ENCODE results near the gene RNF130.

The RNF130 gene

DNA sequence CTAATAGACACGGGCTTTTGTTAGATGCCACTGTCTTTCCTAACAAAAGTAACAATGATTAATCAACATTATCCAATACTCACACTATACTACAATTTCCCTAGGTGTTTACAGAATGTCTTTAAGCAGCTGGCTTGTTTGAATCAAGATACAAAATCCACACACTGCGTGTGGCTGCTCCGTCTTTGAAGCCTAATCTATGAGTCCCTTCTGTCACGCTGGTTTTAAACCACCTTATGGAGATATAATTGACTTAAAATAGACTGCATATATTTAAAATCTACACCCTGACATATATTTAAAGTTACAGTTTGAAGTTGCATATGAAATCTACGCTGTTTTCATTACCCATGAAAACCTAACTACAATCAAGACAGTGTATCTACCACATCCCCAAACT, 89.9 kb downstream of the RNF130 start:
- no peak for TF ChIP-seq CREB1 (IDR thresholded peaks at IDR 0.05; ENCODE audit: low read depth)
- TF ChIP-seq EGR1 (IDR thresholded peaks at IDR 0.05), result no peak

DNA sequence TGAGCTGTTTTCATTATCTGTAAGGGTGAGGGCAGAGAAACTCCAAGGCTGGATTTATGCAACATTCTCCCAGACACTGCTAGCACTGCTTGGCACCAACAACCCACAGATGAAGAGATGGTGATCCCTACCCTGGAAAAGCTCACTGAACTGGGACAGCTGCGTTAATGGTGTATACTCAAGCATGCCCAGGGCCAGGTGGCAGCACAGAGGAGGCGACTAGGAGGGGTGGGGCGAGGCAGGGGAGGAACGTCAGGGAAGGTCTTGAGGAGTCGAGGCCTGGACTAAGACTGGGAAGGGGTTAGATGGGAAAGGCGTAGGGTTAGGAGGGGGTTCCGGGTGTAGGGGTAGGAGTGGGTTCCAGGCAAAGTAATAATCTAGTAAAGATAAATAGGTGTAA, 90.8 kb downstream of the RNF130 start:
- TF ChIP-seq EP300 (IDR thresholded peaks at IDR 0.05; ENCODE audit: borderline replicate concordance), result no peak
- no peak for TF ChIP-seq CREB1 (IDR thresholded peaks at IDR 0.05; ENCODE audit: low read depth)
- no peak for TF ChIP-seq NFIC (IDR thresholded peaks at IDR 0.05)
- no peak for TF ChIP-seq YY1 (IDR thresholded peaks at IDR 0.05; ENCODE audit: low read depth)
- TF ChIP-seq RAD21 (IDR thresholded peaks at IDR 0.05; ENCODE audit: low read depth), result no peak

DNA sequence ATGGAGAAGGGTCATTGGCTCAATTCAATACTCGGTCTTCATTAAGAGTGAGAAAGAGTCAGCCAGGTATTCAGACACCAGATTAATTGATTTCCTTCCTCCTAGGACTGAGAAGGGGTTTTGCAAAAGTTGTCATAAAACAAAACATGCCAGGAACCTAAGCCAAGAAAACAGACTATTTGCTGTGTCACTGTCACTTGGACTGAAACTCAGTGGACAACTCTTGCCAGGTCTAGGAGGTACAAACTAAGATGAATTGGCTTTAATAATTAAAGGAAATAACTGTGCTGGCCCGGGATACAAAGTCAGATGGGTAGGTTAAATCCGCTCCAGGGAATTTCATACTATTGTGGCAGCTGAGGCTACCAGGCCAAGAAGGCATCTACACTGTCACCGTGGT, 92.8 kb downstream of the RNF130 start:
- TF ChIP-seq, protein P1, sequence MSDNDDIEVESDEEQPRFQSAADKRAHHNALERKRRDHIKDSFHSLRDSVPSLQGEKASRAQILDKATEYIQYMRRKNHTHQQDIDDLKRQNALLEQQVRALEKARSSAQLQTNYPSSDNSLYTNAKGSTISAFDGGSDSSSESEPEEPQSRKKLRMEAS (IDR thresholded peaks at IDR 0.05), result no peak
- TF ChIP-seq, protein P2, sequence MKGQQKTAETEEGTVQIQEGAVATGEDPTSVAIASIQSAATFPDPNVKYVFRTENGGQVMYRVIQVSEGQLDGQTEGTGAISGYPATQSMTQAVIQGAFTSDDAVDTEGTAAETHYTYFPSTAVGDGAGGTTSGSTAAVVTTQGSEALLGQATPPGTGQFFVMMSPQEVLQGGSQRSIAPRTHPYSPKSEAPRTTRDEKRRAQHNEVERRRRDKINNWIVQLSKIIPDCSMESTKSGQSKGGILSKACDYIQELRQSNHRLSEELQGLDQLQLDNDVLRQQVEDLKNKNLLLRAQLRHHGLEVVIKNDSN (IDR thresholded peaks at IDR 0.05), result no peak
- TF ChIP-seq CEBPB (IDR thresholded peaks at IDR 0.05) (no peak), ZBTB7A (IDR thresholded peaks at IDR 0.05; ENCODE audit: low read depth) (no peak), EP300 (IDR thresholded peaks at IDR 0.05; ENCODE audit: borderline replicate concordance) (no peak), CREB1 (IDR thresholded peaks at IDR 0.05; ENCODE audit: low read depth) (no peak), YY1 (IDR thresholded peaks at IDR 0.05; ENCODE audit: low read depth) (no peak), RAD21 (IDR thresholded peaks at IDR 0.05; ENCODE audit: low read depth) (no peak), FOXM1 (IDR thresholded peaks at IDR 0.05; ENCODE audit: borderline replicate concordance, low read depth) (no peak), TCF12 (IDR thresholded peaks at IDR 0.05; ENCODE audit: low read depth) (no peak), EGR1 (IDR thresholded peaks at IDR 0.05) (no peak), NFIC (IDR thresholded peaks at IDR 0.05) (no peak), TAF1 (IDR thresholded peaks at IDR 0.05; ENCODE audit: low read depth) (no peak), TEAD4 (IDR thresholded peaks at IDR 0.05) (no peak)
- TF ChIP-seq, protein P3, sequence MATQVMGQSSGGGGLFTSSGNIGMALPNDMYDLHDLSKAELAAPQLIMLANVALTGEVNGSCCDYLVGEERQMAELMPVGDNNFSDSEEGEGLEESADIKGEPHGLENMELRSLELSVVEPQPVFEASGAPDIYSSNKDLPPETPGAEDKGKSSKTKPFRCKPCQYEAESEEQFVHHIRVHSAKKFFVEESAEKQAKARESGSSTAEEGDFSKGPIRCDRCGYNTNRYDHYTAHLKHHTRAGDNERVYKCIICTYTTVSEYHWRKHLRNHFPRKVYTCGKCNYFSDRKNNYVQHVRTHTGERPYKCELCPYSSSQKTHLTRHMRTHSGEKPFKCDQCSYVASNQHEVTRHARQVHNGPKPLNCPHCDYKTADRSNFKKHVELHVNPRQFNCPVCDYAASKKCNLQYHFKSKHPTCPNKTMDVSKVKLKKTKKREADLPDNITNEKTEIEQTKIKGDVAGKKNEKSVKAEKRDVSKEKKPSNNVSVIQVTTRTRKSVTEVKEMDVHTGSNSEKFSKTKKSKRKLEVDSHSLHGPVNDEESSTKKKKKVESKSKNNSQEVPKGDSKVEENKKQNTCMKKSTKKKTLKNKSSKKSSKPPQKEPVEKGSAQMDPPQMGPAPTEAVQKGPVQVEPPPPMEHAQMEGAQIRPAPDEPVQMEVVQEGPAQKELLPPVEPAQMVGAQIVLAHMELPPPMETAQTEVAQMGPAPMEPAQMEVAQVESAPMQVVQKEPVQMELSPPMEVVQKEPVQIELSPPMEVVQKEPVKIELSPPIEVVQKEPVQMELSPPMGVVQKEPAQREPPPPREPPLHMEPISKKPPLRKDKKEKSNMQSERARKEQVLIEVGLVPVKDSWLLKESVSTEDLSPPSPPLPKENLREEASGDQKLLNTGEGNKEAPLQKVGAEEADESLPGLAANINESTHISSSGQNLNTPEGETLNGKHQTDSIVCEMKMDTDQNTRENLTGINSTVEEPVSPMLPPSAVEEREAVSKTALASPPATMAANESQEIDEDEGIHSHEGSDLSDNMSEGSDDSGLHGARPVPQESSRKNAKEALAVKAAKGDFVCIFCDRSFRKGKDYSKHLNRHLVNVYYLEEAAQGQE (IDR thresholded peaks at IDR 0.05; ENCODE audit: low read depth), result no peak

DNA sequence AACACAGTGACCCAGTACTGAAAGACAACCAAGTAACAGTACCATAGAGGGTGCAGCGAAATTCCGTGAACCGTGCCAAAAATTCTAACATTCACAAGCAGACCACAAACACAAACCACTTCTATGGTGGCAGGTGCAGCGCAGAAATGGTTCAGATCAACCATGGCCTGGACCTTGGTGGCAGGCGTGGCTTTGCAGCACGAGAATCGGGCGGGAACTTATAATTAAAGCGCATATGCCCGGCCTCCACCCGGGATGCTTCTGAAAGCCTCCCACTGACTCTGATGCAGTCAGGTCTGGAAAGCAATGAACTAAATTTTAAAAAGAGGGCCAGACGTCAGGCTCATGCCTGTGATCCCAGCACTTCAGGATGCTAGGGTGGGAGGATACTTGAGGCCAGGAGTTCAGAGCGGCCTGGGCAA, 95.8 kb downstream of the RNF130 start:
- TF ChIP-seq, protein P2 (IDR thresholded peaks at IDR 0.05), result no peak

DNA sequence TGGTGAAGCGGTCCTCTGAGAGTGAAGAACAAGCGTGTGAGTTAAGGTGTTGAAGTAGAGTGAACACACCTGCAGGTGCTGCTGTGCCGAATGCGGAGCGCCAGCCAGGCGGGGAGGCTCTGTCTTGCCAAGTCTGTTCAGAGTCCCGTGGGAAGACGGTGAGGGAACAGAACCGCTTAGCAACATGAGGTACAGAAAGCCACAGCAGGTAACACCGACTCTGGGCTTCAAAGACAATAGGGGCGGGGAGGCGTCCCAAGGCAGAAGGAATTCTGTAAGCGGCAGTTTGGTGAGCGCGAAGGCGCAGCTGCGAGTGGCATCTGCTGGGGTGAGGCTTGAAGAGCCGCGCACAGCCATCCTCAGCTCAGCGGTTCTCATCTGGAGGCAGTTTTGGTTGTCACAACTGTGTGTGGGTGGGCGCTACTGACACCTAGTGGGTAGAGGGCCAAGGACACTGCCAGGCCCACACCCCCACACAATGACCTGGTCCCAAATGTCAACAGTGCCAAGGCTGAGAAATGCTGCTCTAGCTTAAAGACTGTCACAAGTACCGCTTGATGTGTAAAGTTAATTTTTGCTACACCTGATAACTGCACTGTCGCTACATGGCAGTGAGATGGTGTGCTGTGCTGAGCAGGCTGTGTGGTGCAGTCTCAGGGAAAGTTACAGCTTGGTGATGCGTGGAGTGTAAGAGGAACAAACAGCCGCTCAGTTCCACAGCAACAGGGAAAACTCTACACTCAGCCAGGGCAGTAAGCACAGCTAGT, 96.4 kb downstream of the RNF130 start:
- TF ChIP-seq CEBPB (IDR thresholded peaks at IDR 0.05), result no peak
- 0 out of 2 replicates have a peak, but pooled peaks have one; percentile 9 for TF ChIP-seq NFIC (IDR thresholded peaks at IDR 0.05)
- peak; percentile 27; the same call in 1 of the 2 replicates for TF ChIP-seq EGR1 (IDR thresholded peaks at IDR 0.05)
- TF ChIP-seq RAD21 (IDR thresholded peaks at IDR 0.05; ENCODE audit: low read depth), result peak; percentile 56

DNA sequence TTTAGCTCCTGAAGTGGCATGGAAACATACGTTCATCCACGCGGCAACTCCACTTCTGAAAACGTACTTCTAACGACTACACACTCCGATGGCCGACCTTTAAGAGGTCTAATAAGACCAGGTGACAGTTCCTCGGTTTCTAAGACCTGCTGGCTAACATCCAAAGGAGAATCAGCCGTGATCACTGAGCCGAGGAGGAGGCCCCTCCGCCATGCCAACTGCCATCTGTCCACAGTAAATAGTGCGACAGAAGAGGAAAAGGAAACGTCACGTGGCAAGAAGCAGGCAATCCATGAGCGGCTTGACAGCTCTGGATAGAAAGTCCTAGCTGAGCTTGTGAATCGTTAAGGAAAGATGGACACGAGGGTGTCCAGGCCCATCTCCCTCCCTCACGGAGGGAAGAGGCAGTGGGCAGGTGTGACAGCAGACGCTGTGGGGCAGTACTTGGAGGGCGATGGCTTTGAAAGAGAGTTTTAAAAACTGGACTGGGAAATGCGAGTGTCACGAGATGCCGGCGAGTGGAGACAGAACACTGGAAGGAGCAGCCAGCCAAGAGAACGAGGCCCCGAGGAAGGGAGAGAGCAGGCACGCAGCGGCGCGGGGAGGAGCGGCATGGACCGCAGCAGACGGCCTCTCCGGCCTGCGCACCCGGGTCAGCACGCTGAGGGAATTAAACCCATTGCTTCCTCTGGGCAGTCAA, 97.2 kb downstream of the RNF130 start:
- no peak for TF ChIP-seq TEAD4 (IDR thresholded peaks at IDR 0.05)

DNA sequence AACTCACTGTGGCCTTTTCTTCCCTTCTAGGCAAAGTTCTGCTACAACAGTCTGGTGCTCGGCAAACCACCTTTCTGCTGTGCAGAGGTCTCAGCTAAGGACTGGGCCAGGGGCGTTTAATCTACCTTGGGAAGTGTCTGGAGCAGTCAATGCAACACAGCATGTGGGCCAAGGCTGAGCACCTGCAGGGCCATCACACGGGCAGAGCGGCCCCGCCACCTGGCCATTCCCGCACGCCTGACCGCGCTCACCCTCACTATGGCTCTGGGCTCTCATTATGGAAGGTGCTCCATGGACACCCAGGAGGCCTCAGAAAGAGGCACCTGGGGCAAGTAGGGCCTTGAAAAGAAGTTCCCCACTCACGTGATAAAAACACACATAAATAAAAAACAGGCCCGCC, 98.2 kb downstream of the RNF130 start:
- TF ChIP-seq YY1 (IDR thresholded peaks at IDR 0.05; ENCODE audit: low read depth) (no peak), ZBTB7A (IDR thresholded peaks at IDR 0.05; ENCODE audit: low read depth) (no peak), CEBPB (IDR thresholded peaks at IDR 0.05) (no peak), TAF1 (IDR thresholded peaks at IDR 0.05; ENCODE audit: low read depth) (no peak), RAD21 (IDR thresholded peaks at IDR 0.05; ENCODE audit: low read depth) (no peak), CREB1 (IDR thresholded peaks at IDR 0.05; ENCODE audit: low read depth) (no peak), EP300 (IDR thresholded peaks at IDR 0.05; ENCODE audit: borderline replicate concordance) (no peak), TEAD4 (IDR thresholded peaks at IDR 0.05) (no peak), NFIC (IDR thresholded peaks at IDR 0.05) (no peak), EGR1 (IDR thresholded peaks at IDR 0.05) (no peak), FOXM1 (IDR thresholded peaks at IDR 0.05; ENCODE audit: borderline replicate concordance, low read depth) (no peak), TCF12 (IDR thresholded peaks at IDR 0.05; ENCODE audit: low read depth) (no peak)
- TF ChIP-seq, protein P2 (IDR thresholded peaks at IDR 0.05), result no peak
- TF ChIP-seq, protein P3 (IDR thresholded peaks at IDR 0.05; ENCODE audit: low read depth), result no peak
- TF ChIP-seq, protein P1 (IDR thresholded peaks at IDR 0.05), result no peak
